Right lobe of liver (tissue), 4 donors: ENCODE measurements around the gene PIGP.

Experiments used
- POLR2A ChIP-seq: fragments of 450-650 bp; IDR thresholded peaks from one replicate; pipeline ENCODE4 v1.6.1; 2017; ENCODE audit warnings: antibody characterized with exemption, mild to moderate bottlenecking
- TF ChIP-seq, protein P1 (sequence below), 4 donors: fragments of 200-600 bp in 3 of 4; fragments of 450-650 bp in 1 of 4; IDR thresholded peaks; one replicate each; pipeline versions ENCODE4 v1.5.1 to v1.8.0; 2016 to 2022; ENCODE audit warnings: antibody characterized with exemption in 4 of 4, mild to moderate bottlenecking in 2 of 4
- donor health status: DM: no; HTN: no; CAD: no.
- donor health status: DM: no; HTN: no; CAD: no.
- donor health status: DM: no; HTN: yes; CAD: no.

DNA sequence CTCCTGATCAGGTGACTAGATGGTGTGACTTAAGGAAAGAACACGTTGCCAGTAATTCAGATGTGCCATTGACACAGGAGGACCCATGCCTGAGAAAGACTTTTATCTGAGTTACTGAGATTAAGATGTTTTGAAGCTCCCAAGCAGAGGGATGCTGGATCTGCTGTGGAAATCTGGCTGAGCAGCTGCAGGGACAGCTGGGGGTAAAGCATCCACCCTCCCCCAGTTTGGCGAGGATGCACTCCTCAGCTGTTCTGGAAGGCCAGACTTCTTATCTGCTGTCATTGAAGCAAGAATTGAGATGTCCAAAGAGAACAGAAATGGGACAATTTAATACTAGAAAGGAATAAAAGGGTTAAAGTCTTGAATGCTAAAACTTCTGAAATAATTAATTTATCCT, 25.9 kb upstream of the PIGP start:
- TF ChIP-seq, protein P1, sequence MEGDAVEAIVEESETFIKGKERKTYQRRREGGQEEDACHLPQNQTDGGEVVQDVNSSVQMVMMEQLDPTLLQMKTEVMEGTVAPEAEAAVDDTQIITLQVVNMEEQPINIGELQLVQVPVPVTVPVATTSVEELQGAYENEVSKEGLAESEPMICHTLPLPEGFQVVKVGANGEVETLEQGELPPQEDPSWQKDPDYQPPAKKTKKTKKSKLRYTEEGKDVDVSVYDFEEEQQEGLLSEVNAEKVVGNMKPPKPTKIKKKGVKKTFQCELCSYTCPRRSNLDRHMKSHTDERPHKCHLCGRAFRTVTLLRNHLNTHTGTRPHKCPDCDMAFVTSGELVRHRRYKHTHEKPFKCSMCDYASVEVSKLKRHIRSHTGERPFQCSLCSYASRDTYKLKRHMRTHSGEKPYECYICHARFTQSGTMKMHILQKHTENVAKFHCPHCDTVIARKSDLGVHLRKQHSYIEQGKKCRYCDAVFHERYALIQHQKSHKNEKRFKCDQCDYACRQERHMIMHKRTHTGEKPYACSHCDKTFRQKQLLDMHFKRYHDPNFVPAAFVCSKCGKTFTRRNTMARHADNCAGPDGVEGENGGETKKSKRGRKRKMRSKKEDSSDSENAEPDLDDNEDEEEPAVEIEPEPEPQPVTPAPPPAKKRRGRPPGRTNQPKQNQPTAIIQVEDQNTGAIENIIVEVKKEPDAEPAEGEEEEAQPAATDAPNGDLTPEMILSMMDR (IDR thresholded peaks at IDR 0.05), result no peak
- TF ChIP-seq POLR2A, result no peak
